ENCODE results near the gene OR7G2. TPM values are rescaled to one million over a fixed set of nuclear protein-coding genes. Genes with fewer than 3 reads are reported as not detected.

The OR7G2 gene
- total RNA-seq, 2 donors from 2014 or later: not detected

DNA sequence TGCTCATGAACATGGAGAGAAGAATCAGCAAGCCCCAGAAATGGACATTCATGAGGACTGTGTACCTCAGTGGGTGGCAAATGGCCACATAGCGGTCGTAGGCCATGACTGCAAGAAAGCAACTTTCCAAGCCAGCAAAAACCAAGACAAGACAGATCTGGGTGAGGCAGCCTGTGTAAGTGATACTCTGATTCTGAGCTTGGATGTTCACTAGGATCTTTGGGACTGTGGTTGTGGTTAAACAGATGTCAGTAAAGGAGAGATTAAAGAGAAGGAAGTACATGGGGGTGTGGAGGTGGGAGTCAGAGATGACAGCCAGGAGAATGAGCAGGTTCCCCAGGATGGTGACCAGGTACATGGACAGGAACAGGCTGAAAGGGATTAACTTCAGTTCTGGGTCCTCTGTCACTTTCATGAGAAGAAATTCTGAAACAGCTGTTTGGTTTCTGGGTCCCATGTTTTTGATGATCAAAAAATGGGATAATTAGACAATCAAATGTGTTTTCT, 8.1 kb upstream of the OR7G2 start, which contains the start of gene OR7G1:
Gene OR7G1, minus strand, starts transcription at position 457 of the 507 bp plus-strand sequence. Its CDS starts 0 bp downstream, at position 457.
- H3K27ac ChIP-seq: no peak within 1 kb of the TSS
- no peak within 1 kb of the TSS for H3K9ac ChIP-seq (ENCODE audit: low read depth in 2 of 2, low read length in 2 of 2)
- no peaks in the 10 kb centered on the region for H3K9me3 ChIP-seq
- TF ChIP-seq, protein P1, sequence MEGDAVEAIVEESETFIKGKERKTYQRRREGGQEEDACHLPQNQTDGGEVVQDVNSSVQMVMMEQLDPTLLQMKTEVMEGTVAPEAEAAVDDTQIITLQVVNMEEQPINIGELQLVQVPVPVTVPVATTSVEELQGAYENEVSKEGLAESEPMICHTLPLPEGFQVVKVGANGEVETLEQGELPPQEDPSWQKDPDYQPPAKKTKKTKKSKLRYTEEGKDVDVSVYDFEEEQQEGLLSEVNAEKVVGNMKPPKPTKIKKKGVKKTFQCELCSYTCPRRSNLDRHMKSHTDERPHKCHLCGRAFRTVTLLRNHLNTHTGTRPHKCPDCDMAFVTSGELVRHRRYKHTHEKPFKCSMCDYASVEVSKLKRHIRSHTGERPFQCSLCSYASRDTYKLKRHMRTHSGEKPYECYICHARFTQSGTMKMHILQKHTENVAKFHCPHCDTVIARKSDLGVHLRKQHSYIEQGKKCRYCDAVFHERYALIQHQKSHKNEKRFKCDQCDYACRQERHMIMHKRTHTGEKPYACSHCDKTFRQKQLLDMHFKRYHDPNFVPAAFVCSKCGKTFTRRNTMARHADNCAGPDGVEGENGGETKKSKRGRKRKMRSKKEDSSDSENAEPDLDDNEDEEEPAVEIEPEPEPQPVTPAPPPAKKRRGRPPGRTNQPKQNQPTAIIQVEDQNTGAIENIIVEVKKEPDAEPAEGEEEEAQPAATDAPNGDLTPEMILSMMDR (IDR thresholded peaks at IDR 0.05): no peak
- no peaks in the 10 kb centered on the region for H3K4me1 ChIP-seq
- H3K27me3 ChIP-seq: no peaks in the 10 kb centered on the region
- no peak within 1 kb of the TSS for H3K4me3 ChIP-seq
- intact Hi-C loops (cut with DNase I): no loop called here
- no peaks in the 10 kb centered on the region for H3K36me3 ChIP-seq
- DNase-seq: no peak

DNA sequence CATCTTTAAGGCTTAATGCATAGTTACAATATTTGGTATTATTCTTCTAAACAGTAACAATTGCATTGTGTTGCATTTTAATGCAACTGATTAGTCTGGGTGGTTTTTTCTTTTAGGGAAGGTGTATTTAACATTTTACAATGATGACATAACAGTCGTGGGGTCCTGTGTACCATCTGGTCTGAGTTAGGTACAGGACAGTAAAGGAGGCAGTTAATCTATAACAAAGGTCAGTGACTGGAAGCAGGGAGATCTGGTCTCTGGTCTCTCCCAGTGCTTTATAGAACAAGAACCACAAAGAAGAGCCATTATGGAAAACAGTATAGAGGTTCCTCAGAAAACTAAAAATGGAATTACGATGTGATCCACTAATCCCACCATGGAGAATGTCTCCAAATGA, 2.7 kb upstream of the OR7G2 start:
- intact Hi-C loops (cut with DNase I): no loop called here

DNA sequence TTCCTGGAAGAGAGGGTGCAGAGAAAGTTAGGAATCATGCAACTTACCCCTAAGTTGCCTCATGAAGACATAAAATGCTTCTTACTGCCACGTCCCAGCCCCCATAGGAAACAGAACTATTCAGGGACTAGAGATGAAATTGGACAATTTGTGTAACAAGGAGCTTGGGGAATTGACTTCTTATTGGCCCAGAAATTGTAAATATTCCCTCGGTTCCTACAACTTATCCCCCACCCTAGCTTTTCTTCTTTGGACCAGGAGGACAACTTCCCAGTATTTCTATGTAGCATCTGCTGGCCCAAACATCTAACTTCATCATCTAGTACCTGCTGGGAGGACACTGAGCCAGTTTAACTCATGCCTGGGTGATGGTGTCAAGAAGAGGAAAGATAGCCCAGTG, 20.5 kb downstream of the OR7G2 start, which contains the start of gene OR1M1:
Gene OR1M1, plus strand, starts transcription at position 301 of the 400 bp plus-strand sequence. CDS start 6,184 bp downstream, outside the sequence.
- Histone ChIP-seq H3K4me1 (no peaks in the 10 kb centered on the region), H3K4me3 (no peak within 1 kb of the TSS), H3K9ac (ENCODE audit: low read depth in 2 of 2, low read length in 2 of 2) (no peak within 1 kb of the TSS), H3K36me3 (no peaks in the 10 kb centered on the region), H3K9me3 (no peaks in the 10 kb centered on the region), H3K27ac (no peak within 1 kb of the TSS), H3K27me3 (no peaks in the 10 kb centered on the region)
- no peak for DNase-seq
- TF ChIP-seq, protein P1 (IDR thresholded peaks at IDR 0.05): no peak
- intact Hi-C loops (cut with DNase I): no loop called here

More for the DNA sequence above, 2.7 kb upstream of the OR7G2 start:
- TF ChIP-seq, protein P1 (IDR thresholded peaks at IDR 0.05): no peak
- Histone ChIP-seq H3K4me1 (no peaks in the 10 kb centered on the region), H3K4me3 (no peak overlapping the region), H3K9ac (ENCODE audit: low read depth in 2 of 2, low read length in 2 of 2) (no peak overlapping the region), H3K27ac (no peak overlapping the region), H3K9me3 (no peaks in the 10 kb centered on the region), H3K36me3 (no peaks in the 10 kb centered on the region), H3K27me3 (no peaks in the 10 kb centered on the region)
- no peak for DNase-seq

DNA sequence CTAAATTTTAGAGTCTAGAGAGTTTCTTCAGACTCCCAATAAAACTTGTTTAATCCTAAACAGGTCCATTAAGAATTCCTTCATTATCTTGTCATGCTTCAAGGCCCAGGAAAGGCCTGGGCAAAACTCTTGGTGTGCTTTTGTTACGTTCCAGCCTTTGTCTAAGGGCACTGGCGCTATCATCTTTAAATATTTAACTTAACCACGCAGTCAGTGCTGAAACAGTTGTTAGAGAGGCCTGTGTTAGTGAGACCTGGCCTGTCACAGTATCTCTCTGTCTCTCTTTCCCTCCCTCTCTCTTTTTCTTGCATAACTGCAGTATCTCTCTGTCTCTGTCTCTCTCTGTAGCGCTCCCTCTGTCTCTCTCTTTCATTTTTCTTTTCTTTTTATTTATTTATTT, 28.6 kb downstream of the OR7G2 start:
- intact Hi-C loops (cut with DNase I): loop anchor here (1.0 kb wide), 1 partner anchor 423 kb away; no protein-coding TSS in a partner anchor
- DNase-seq: no peak
- Histone ChIP-seq H3K27ac (no peak overlapping the region), H3K9ac (ENCODE audit: low read depth in 2 of 2, low read length in 2 of 2) (no peak overlapping the region), H3K27me3 (no peaks in the 10 kb centered on the region), H3K4me1 (no peaks in the 10 kb centered on the region), H3K36me3 (no peaks in the 10 kb centered on the region), H3K9me3 (no peaks in the 10 kb centered on the region), H3K4me3 (no peak overlapping the region)
- TF ChIP-seq, protein P1 (IDR thresholded peaks at IDR 0.05): no peak

DNA sequence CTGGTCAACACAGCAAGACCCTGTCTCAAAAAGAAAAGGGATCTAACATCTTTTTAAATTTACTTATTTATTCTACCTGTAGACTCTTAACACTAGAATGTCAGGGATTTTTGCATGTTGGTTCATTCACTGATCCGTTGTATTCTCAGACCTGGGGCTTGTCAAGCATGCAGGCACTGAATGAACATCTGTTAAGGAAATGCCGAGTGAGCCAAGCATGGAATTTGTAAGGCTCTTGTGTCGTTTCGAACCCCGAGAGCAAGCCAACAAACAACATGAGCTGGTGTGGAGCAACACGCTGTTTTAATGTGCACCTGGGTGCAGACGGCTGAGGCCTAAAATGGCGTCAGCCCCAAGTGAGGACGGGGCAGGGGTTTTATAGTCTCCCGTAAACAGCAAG, 30.4 kb downstream of the OR7G2 start:
- no peaks in the 10 kb centered on the region for H3K9me3 ChIP-seq
- no peak overlapping the region for H3K4me3 ChIP-seq
- TF ChIP-seq, protein P1 (IDR thresholded peaks at IDR 0.05): no peak
- DNase-seq: no peak
- no peaks in the 10 kb centered on the region for H3K4me1 ChIP-seq
- no peak overlapping the region for H3K27ac ChIP-seq
- intact Hi-C loops (cut with DNase I): no loop called here
- H3K36me3 ChIP-seq: no peaks in the 10 kb centered on the region
- H3K27me3 ChIP-seq: no peaks in the 10 kb centered on the region
- H3K9ac ChIP-seq (ENCODE audit: low read depth in 2 of 2, low read length in 2 of 2): no peak overlapping the region
